CD14-positive monocyte (primary cell): ENCODE data around the gene SYTL1. TPM values are rescaled to one million over a fixed set of nuclear protein-coding genes. Genes with fewer than 3 reads are reported as not detected.
A peak's percentile ranks its signal among the peaks of the same experiment; 100 is the strongest.

Source experiments
- DNase-seq, 3 donors: peaks; one replicate each; pipeline ENCODE4 v3.0.0-alpha.2; 2011 to 2022
- H2AFZ ChIP-seq: 2 replicates; pipeline ENCODE4 v1.6.0; 2012; ENCODE audit warnings: mild to moderate bottlenecking, low read depth, low read length, inconsistent platforms; ENCODE audit not compliant: insufficient read depth, poor library complexity, severe bottlenecking
- H3K27ac ChIP-seq, 2 donors: 1 replicate in 1 of 2; 2 replicates in 1 of 2; pipeline ENCODE4 v1.5.1; 2012 to 2013; ENCODE audit warnings: low read length in 2 of 2, control low read depth in 1 of 2, inconsistent platforms in 1 of 2, low read depth in 1 of 2, mild to moderate bottlenecking in 1 of 2
- H3K27me3 ChIP-seq, 2 donors: one replicate each; pipeline versions ENCODE4 v1.6.0 to v1.6.1; 2011 to 2013; ENCODE audit warnings: low read length in 2 of 2; ENCODE audit not compliant: control insufficient read depth in 2 of 2, insufficient read depth in 2 of 2
- H3K36me3 ChIP-seq, 2 donors: replicated peaks in 1 of 2; 1 replicate in 1 of 2; 2 replicates in 1 of 2; pipeline versions ENCODE4 v1.5.1 to v1.6.1; 2012 to 2013; ENCODE audit warnings: low read length in 2 of 2, control low read depth in 1 of 2, inconsistent platforms in 1 of 2, mild to moderate bottlenecking in 1 of 2; ENCODE audit not compliant: insufficient read depth in 2 of 2, control insufficient read depth in 1 of 2
- H3K4me1 ChIP-seq, 2 donors: 1 replicate in 1 of 2; 2 replicates in 1 of 2; pipeline versions ENCODE4 v1.5.1 to v1.6.1; 2012 to 2013; ENCODE audit warnings: low read length in 2 of 2, control low read depth in 1 of 2, inconsistent platforms in 1 of 2, mild to moderate bottlenecking in 1 of 2, moderate library complexity in 1 of 2; ENCODE audit not compliant: insufficient read depth in 2 of 2, control insufficient read depth in 1 of 2
- H3K4me2 ChIP-seq: replicated peaks from 2 replicates; pipeline ENCODE3; 2012; ENCODE audit warnings: low read length, moderate library complexity, mild to moderate bottlenecking; ENCODE audit not compliant: poor library complexity, severe bottlenecking; ENCODE audit errors: extremely low read depth
- H3K4me3 ChIP-seq, 3 experiments: fragments of 200-600 bp in 1 of 3; sonication (generic) in 1 of 3; replicated peaks in 1 of 3; 1 replicate in 2 of 3; 2 replicates in 1 of 3; pipeline ENCODE4 v1.5.1; 2011 to 2013; ENCODE audit warnings: low read length in 3 of 3, mild to moderate bottlenecking in 3 of 3, control low read depth in 2 of 3, low read depth in 2 of 3, inconsistent platforms in 1 of 3, moderate library complexity in 1 of 3
- H3K79me2 ChIP-seq: 2 replicates; pipeline ENCODE4 v1.6.0; 2012; ENCODE audit warnings: mild to moderate bottlenecking, control low read depth, inconsistent platforms, low read length, moderate library complexity; ENCODE audit not compliant: insufficient read depth
- H3K9ac ChIP-seq: 2 replicates; pipeline ENCODE4 v1.6.0; 2017; ENCODE audit warnings: low read length, mild to moderate bottlenecking; ENCODE audit not compliant: insufficient read depth, poor library complexity, severe bottlenecking
- H3K9me3 ChIP-seq, 2 donors: replicated peaks in 1 of 2; 1 replicate in 1 of 2; 2 replicates in 1 of 2; pipeline versions ENCODE4 v1.5.1 to v1.6.1; 2012 to 2013; ENCODE audit warnings: low read length in 2 of 2, control low read depth in 1 of 2; ENCODE audit not compliant: control insufficient read depth in 1 of 2, insufficient read depth in 1 of 2
- H4K20me1 ChIP-seq: 2 replicates; pipeline ENCODE4 v1.6.0; 2012; ENCODE audit warnings: mild to moderate bottlenecking, low read length, control low read depth, moderate library complexity; ENCODE audit not compliant: insufficient read depth
- H3K27ac Mint-ChIP-seq, 7 donors: one replicate each; pipeline ENCODE4 v1.8.0; 2020; ENCODE audit warnings: mild to moderate bottlenecking in 7 of 7, mixed read lengths in 7 of 7, moderate library complexity in 6 of 7, inconsistent platforms in 2 of 7
- H3K27me3 Mint-ChIP-seq, 3 donors: one replicate each; pipeline ENCODE4 v1.8.0; 2021 to 2022; ENCODE audit warnings: low read depth in 3 of 3, mild to moderate bottlenecking in 3 of 3, mixed read lengths in 3 of 3, moderate library complexity in 3 of 3, inconsistent platforms in 1 of 3
- H3K36me3 Mint-ChIP-seq, 2 donors: one replicate each; pipeline ENCODE4 v1.8.0; 2020; ENCODE audit warnings: mixed read lengths in 2 of 2, inconsistent platforms in 1 of 2, mild to moderate bottlenecking in 1 of 2
- H3K4me1 Mint-ChIP-seq: one replicate; pipeline ENCODE4 v1.8.0; 2020; ENCODE audit warnings: mild to moderate bottlenecking, mixed read lengths
- H3K4me3 Mint-ChIP-seq, 2 donors: one replicate each; pipeline ENCODE4 v1.8.0; 2020; ENCODE audit warnings: mild to moderate bottlenecking in 2 of 2, mixed read lengths in 2 of 2, moderate library complexity in 1 of 2
- H3K9me3 Mint-ChIP-seq, 7 donors: one replicate each; pipeline ENCODE4 v1.8.0; 2020 to 2022; ENCODE audit warnings: mixed read lengths in 7 of 7, mild to moderate bottlenecking in 6 of 7, moderate library complexity in 6 of 7, inconsistent platforms in 2 of 7
- CTCF ChIP-seq: fragments of 200-600 bp; IDR thresholded peaks from one replicate; pipeline ENCODE4 v1.8.0; 2022; ENCODE audit warnings: antibody characterized with exemption, mild to moderate bottlenecking
- WGBS: methylation state at CpG from one replicate; pipeline ENCODE4 v1.1.5; 2013; ENCODE audit warnings: missing lambda C conversion rate; ENCODE audit not compliant: insufficient coverage; 5-methylcytosine and 5-hydroxymethylcytosine counted together
- intact Hi-C, 2 donors: fragments of 100-400 bp; cut with micrococcal nuclease; formaldehyde crosslinking; loops; one replicate each; pipeline versions ENCODE4 v1.15.0 to v1.15.1; 2023
- polyA plus RNA-seq, 3 donors: library from polyadenylated mRNA; depleted of rRNA in 1 of 3; unstranded in 2 of 3; stranded (reverse) in 1 of 3; fragments of 300-500 nt in 2 of 3; fragments of >200 nt in 1 of 3; fragmentation: Illumina TruSeq in 2 of 3; gene quantifications; 1 replicate in 2 of 3; 2 replicates in 1 of 3; pipeline ENCODE4 v1.2.3, GENCODE V29; 2012 to 2021

The SYTL1 gene
- polyA plus RNA-seq, 3 donors, result 26.9 to 95.8 (median 44.6) TPM

DNA sequence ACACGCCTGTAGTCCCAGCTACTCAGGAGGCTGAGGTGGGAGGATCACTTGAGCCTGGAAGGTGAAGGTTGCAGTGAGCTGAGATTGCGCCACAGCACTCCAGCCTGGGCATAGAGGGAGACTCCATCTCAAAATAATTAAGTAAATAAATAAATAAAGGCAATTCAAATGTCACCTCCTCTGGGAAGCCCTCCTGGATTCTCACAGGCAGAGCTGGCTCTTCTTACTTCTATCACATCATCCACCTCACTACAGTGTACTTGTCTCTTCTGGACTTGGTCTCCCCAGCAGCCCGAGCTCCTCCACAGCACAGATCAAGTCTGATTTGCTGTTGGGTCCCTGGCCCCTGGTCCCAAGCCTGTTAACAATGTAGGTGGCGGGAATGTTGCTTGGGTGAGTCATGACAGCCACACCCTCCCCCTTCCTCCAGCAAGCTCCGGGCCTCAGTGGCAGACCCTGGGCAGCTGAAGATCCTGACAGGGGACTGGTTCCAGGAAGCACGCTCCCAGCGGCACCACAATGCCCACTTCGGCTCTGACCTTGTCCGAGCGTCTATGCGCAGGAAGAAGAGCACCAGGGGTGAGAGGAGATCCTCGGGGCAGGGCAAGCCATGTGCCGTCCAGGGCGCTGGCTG, 5.3 kb downstream of the SYTL1 start:
- Histone ChIP-seq H3K4me1 (peaks cover 29 to 44% of the 10 kb centered on the region in 2 donors), H3K27me3 (peaks cover 0 to 2% of the 10 kb centered on the region in 2 donors), H3K36me3 (peaks cover 29 to 49% of the 10 kb centered on the region in 2 donors), H3K4me3 (no peak overlapping the region), H2AFZ (no peak overlapping the region), H3K4me2 (no peak overlapping the region), H3K27ac (no peak overlapping the region), H4K20me1 (peaks cover 4% of the 10 kb centered on the region), H3K9me3 (no peaks in the 10 kb centered on the region), H3K9ac (no peak overlapping the region), H3K79me2 (peaks cover 32% of the 10 kb centered on the region)
- peak overlapping the region in 1 of 7 donors; percentile 54 for H3K27ac Mint-ChIP-seq
- no peak for TF ChIP-seq CTCF
- H3K4me1 Mint-ChIP-seq, result peaks cover 39% of the 10 kb centered on the region
- no peak for DNase-seq
- peaks cover 0 to 2% (median 0%) of the 10 kb centered on the region in 7 donors for H3K9me3 Mint-ChIP-seq
- no peak overlapping the region for H3K4me3 Mint-ChIP-seq
- intact Hi-C loops, result no loop called here
- peaks cover 28 to 53% of the 10 kb centered on the region in 2 donors for H3K36me3 Mint-ChIP-seq
- peaks cover under 1 to 11% (median 2%) of the 10 kb centered on the region in 3 donors for H3K27me3 Mint-ChIP-seq
- 93% methylated on average over 8 of the region's 14 CpGs for WGBS

DNA sequence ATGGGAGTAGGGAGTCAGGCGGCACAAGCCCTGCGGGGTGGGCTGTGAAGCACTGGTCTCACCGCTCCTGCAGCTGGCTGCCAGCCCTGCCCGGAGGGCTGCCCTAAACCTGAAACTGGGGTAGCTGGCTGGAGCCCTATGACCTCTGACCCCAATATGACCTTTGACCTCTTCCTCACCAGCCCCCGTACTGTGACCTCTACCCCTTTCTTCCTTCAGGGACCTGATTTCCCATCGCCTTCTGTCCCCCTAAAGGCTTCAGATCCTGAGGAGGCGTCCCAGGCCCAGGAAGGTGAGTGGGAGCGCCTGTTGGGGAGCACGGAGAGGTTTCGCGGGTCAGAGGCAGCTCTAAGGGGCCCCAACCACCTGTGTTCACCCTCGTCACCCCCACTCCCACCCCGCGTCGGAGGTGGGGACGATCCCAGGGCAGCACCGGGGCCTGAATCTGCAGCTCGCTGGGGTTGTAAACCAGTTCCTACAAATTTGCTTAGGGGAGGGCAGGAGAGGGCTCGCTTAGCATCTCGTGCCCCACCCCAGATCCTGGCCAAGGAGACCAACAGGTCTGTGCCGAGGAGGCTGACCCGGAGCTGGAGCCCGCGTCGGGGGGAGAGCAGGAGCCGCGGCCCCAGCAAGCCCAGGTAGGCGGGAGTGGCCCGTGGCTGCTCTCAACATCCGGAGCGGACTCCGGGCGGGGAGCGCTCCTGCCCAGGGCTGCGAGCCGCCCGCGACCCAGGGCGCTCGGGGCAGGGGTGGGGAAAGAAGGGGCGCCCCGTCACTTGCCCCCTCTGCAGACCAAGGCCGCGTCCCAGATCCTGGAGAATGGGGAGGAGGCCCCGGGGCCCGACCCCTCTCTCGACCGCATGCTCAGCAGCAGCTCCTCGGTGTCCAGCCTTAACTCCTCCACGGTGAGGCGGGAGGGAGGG, 7.3 kb downstream of the SYTL1 start:
- TF ChIP-seq CTCF, result no peak
- Histone ChIP-seq H3K36me3 (peaks cover 35 to 58% of the 10 kb centered on the region in 2 donors), H2AFZ (peak overlapping the region; percentile 77), H4K20me1 (peaks cover 4% of the 10 kb centered on the region), H3K27ac (no peak overlapping the region), H3K9me3 (no peaks in the 10 kb centered on the region), H3K9ac (no peak overlapping the region), H3K4me3 (peak overlapping the region in 2 of 3 experiments; percentile 18 to 66), H3K79me2 (peaks cover 13% of the 10 kb centered on the region), H3K27me3 (peaks cover 0 to 2% of the 10 kb centered on the region in 2 donors), H3K4me1 (peaks cover 9 to 24% of the 10 kb centered on the region in 2 donors), H3K4me2 (peak overlapping the region; percentile 70)
- peak overlapping the region; percentile 67 to 68 for H3K4me3 Mint-ChIP-seq
- H3K36me3 Mint-ChIP-seq, result peaks cover 32 to 69% of the 10 kb centered on the region in 2 donors
- no peak for DNase-seq
- peaks cover 0 to 2% (median 0%) of the 10 kb centered on the region in 7 donors for H3K9me3 Mint-ChIP-seq
- 59% methylated on average over 43 of the region's 51 CpGs for WGBS
- H3K27ac Mint-ChIP-seq, result peak overlapping the region in 1 of 7 donors; percentile 25
- peaks cover 1 to 11% (median 4%) of the 10 kb centered on the region in 3 donors for H3K27me3 Mint-ChIP-seq
- peaks cover 19% of the 10 kb centered on the region for H3K4me1 Mint-ChIP-seq
- intact Hi-C loops, result no loop called here
